ENCODE data around the gene PCSK1. TPM values are rescaled to one million over a fixed set of nuclear protein-coding genes. Genes with fewer than 3 reads are reported as not detected.

The PCSK1 gene
- polyA plus RNA-seq, 1 of the 3 experiments (the other 2 are of a cell fraction), result 0.08 TPM

DNA sequence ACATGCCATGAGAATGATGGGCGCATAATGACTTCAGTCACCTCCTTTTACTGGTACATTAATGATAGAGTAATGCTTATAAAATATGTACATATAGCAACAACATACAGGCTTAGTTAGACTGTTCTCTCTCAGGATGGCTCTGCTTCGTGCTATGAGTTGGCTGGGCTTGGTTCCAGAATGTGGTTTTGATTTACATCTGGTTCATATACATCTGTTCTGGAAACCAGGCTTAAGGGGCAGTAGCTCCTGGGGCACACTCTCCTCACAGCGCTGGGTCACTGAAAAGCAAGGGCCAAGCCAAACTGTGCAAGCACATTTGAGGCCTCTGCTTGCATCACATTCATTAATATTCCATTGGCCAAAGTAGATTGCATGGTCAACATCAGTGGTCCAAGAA is 44.9 kb downstream of the PCSK1 start (continued):
- TF ChIP-seq RXRA (IDR thresholded peaks at IDR 0.05; ENCODE audit: borderline replicate concordance, low read depth) (no peak), MAX (IDR thresholded peaks at IDR 0.05; ENCODE audit: low read depth) (no peak), NFIC (IDR thresholded peaks at IDR 0.05; ENCODE audit: borderline replicate concordance) (no peak; the same call in 1 of the 2 replicates), NRF1 (IDR thresholded peaks at IDR 0.05; ENCODE audit: low read depth, low read length) (no peak), EZH2phosphoT487 (IDR thresholded peaks at IDR 0.05; ENCODE audit: borderline replicate concordance, low read depth) (no peak), EP300 (IDR thresholded peaks at IDR 0.05; ENCODE audit: borderline replicate concordance in 1 of 2, low read depth in 1 of 2, low read length in 1 of 2) (peak in 1 of 2 experiments; percentile 59; a peak in 1 of 4 replicates), TEAD4 (IDR thresholded peaks at IDR 0.05; ENCODE audit: borderline replicate concordance, insufficient read depth) (no peak), GATA2 (CRISPR knock-in tag; IDR thresholded peaks at IDR 0.05) (0 out of 2 replicates have a peak, but pooled peaks have one; percentile 37), FOXJ3 (CRISPR knock-in tag; IDR thresholded peaks at IDR 0.05) (no peak), TAF1 (IDR thresholded peaks at IDR 0.05; ENCODE audit: borderline replicate concordance, low read depth, low read length) (no peak), RAD21 (IDR thresholded peaks at IDR 0.05; ENCODE audit: low read length) (peak; percentile 6; the same call in 1 of the 2 replicates), FOXM1 (IDR thresholded peaks at IDR 0.05; ENCODE audit: low read depth) (no peak), CHD2 (IDR thresholded peaks at IDR 0.05; ENCODE audit: low read length, partially characterized antibody) (peak; percentile 27), RFX5 (IDR thresholded peaks at IDR 0.05; ENCODE audit: low read length) (no peak), FOSL2 (IDR thresholded peaks at IDR 0.05; ENCODE audit: borderline replicate concordance, low read depth) (no peak), REST (IDR thresholded peaks at IDR 0.05; ENCODE audit: low read depth, low read length) (no peak), RCOR1 (IDR thresholded peaks at IDR 0.05; ENCODE audit: low read length) (no peak), GABPA (IDR thresholded peaks at IDR 0.05; ENCODE audit: low read depth) (no peak), YY1 (IDR thresholded peaks at IDR 0.05; ENCODE audit: low read depth) (no peak), SMC3 (IDR thresholded peaks at IDR 0.05; ENCODE audit: low read depth, low read length) (no peak), PBX3 (IDR thresholded peaks at IDR 0.05) (no peak)
- TF ChIP-seq, protein P1, sequence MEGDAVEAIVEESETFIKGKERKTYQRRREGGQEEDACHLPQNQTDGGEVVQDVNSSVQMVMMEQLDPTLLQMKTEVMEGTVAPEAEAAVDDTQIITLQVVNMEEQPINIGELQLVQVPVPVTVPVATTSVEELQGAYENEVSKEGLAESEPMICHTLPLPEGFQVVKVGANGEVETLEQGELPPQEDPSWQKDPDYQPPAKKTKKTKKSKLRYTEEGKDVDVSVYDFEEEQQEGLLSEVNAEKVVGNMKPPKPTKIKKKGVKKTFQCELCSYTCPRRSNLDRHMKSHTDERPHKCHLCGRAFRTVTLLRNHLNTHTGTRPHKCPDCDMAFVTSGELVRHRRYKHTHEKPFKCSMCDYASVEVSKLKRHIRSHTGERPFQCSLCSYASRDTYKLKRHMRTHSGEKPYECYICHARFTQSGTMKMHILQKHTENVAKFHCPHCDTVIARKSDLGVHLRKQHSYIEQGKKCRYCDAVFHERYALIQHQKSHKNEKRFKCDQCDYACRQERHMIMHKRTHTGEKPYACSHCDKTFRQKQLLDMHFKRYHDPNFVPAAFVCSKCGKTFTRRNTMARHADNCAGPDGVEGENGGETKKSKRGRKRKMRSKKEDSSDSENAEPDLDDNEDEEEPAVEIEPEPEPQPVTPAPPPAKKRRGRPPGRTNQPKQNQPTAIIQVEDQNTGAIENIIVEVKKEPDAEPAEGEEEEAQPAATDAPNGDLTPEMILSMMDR (IDR thresholded peaks at IDR 0.05), result no peak
- TF ChIP-seq, protein P2, sequence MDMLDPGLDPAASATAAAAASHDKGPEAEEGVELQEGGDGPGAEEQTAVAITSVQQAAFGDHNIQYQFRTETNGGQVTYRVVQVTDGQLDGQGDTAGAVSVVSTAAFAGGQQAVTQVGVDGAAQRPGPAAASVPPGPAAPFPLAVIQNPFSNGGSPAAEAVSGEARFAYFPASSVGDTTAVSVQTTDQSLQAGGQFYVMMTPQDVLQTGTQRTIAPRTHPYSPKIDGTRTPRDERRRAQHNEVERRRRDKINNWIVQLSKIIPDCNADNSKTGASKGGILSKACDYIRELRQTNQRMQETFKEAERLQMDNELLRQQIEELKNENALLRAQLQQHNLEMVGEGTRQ (IDR thresholded peaks at IDR 0.05; ENCODE audit: borderline replicate concordance, low read depth, low read length), result no peak
